DND-41 (cell line): ENCODE results near the gene FADS6.

Experiments
- ATAC-seq: fragments of 200-7000 bp; cut with Tn5 transposase; 3 replicates; pipeline ENCODE4 v1.9.1; 2021; ENCODE audit warnings: low read depth; ENCODE audit not compliant: insufficient read depth
- DNase-seq: peaks from one replicate; pipeline ENCODE4 v3.0.0-alpha.2; 2020
- H2AFZ ChIP-seq: 2 replicates; pipeline ENCODE4 v1.6.0; 2012; ENCODE audit warnings: low read depth, low read length
- H3K27ac ChIP-seq: 2 replicates; pipeline ENCODE4 v1.5.1; 2012; ENCODE audit warnings: low read length, inconsistent platforms
- H3K27me3 ChIP-seq: fragments of 200-600 bp; sonication (generic); 2 replicates; pipeline ENCODE4 v1.6.0; 2012; ENCODE audit warnings: low read length, mild to moderate bottlenecking, inconsistent platforms; ENCODE audit not compliant: insufficient read depth, poor library complexity
- H3K36me3 ChIP-seq: 2 replicates; pipeline ENCODE4 v1.5.1; 2012; ENCODE audit warnings: low read length, inconsistent platforms; ENCODE audit not compliant: insufficient read depth
- H3K4me1 ChIP-seq: 2 replicates; pipeline ENCODE4 v1.5.1; 2012; ENCODE audit warnings: mild to moderate bottlenecking, low read length; ENCODE audit not compliant: insufficient read depth
- H3K4me2 ChIP-seq: 2 replicates; pipeline ENCODE4 v1.6.0; 2012; ENCODE audit warnings: mild to moderate bottlenecking, moderate library complexity, low read length, inconsistent platforms; ENCODE audit not compliant: insufficient read depth
- H3K4me3 ChIP-seq, 2 experiments: fragments of 200-600 bp in 1 of 2; shearing (Covaris generic) in 1 of 2; 2 replicates each; pipeline ENCODE4 v1.5.1; 2012 to 2016; ENCODE audit warnings: inconsistent platforms in 2 of 2, low read length in 2 of 2, mild to moderate bottlenecking in 2 of 2, low read depth in 1 of 2, moderate library complexity in 1 of 2
- H3K79me2 ChIP-seq: 2 replicates; pipeline ENCODE4 v1.6.0; 2012; ENCODE audit warnings: low read length, inconsistent platforms; ENCODE audit not compliant: insufficient read depth
- H3K9ac ChIP-seq: 2 replicates; pipeline ENCODE4 v1.6.0; 2012; ENCODE audit warnings: low read depth, mild to moderate bottlenecking, inconsistent platforms, low read length, moderate library complexity
- H3K9me3 ChIP-seq: 2 replicates; pipeline ENCODE4 v1.5.1; 2012; ENCODE audit warnings: low read length, moderate library complexity, mild to moderate bottlenecking, inconsistent platforms; ENCODE audit not compliant: insufficient read depth, severe bottlenecking
- H4K20me1 ChIP-seq: 2 replicates; pipeline ENCODE4 v1.6.0; 2012; ENCODE audit warnings: low read length; ENCODE audit not compliant: insufficient read depth
- CTCF ChIP-seq: IDR thresholded peaks from 2 replicates; pipeline ENCODE4 v1.5.1; 2012; ENCODE audit warnings: borderline replicate concordance, low read length, moderate library complexity, mild to moderate bottlenecking; ENCODE audit not compliant: poor library complexity, severe bottlenecking; ENCODE audit errors: extremely low read depth
- EZH2 ChIP-seq: IDR thresholded peaks from 3 replicates; pipeline ENCODE4 v1.6.1; 2012; ENCODE audit warnings: borderline replicate concordance, low read depth, mild to moderate bottlenecking, moderate library complexity, low read length, inconsistent platforms; ENCODE audit not compliant: severe bottlenecking

FADS6 gene

DNA sequence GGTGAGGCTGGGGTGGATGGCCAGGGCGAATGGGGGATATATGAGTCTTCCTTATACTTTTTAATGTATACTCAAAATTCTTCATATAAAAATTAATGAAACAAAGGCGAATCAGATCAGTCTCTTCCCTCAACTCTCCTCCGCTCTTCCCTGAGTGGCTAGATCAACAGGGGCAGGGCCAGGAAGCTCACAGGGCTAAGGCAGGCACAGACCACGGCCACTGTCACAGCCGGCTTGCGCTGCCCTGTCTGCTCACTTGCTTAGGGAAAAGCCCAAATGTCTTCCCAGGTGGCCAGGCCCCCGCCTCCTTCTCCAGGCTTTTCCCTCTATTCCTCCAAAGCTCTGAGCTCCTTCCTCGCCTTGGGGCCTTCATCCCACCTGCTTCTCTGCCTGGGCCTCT is 39.8 kb downstream of the FADS6 start:
- DNase-seq, result no peak

GRCh38 chr17:74853048-74853397 is 40.4 kb downstream of the FADS6 start:
- no peaks in the 10 kb centered on the region for H3K36me3 ChIP-seq
- peak overlapping the region in 1 of 2 experiments; percentile 58; a peak in 3 of 4 replicates for H3K4me3 ChIP-seq
- H3K4me2 ChIP-seq, result peak overlapping the region; percentile 68
- H3K9me3 ChIP-seq, result no peaks in the 10 kb centered on the region
- peak overlapping the region; percentile 73 for H2AFZ ChIP-seq
- peaks cover 21% of the 10 kb centered on the region for H3K4me1 ChIP-seq
- no peaks in the 10 kb centered on the region for H3K79me2 ChIP-seq
- H3K27ac ChIP-seq, result no peak overlapping the region; the same call in 1 of the 2 replicates
- H4K20me1 ChIP-seq, result peaks cover 12% of the 10 kb centered on the region; the same call in 1 of the 2 replicates
- peaks cover 2% of the 10 kb centered on the region for H3K27me3 ChIP-seq
- no peak for TF ChIP-seq EZH2
- no peak for TF ChIP-seq CTCF
- DNase-seq (peak; percentile 38), ATAC-seq (peak; percentile 54)
- H3K9ac ChIP-seq, result peak overlapping the region; percentile 43

More for the DNA sequence above, 39.8 kb downstream of the FADS6 start:
- Histone ChIP-seq H3K27ac (no peak overlapping the region), H3K4me1 (peaks cover 21% of the 10 kb centered on the region), H3K79me2 (no peaks in the 10 kb centered on the region), H4K20me1 (peaks cover 12% of the 10 kb centered on the region; the same call in 1 of the 2 replicates), H3K36me3 (no peaks in the 10 kb centered on the region), H2AFZ (no peak overlapping the region), H3K9ac (peak overlapping the region; percentile 43; the same call in 1 of the 2 replicates), H3K9me3 (no peaks in the 10 kb centered on the region), H3K4me3 (peak overlapping the region in 1 of 2 experiments; percentile 58; a peak in 1 of 4 replicates), H3K4me2 (peak overlapping the region; percentile 68), H3K27me3 (peaks cover 2% of the 10 kb centered on the region)
- ATAC-seq, result no peak
- TF ChIP-seq EZH2, result no peak
- no peak for TF ChIP-seq CTCF

- Histone ChIP-seq H3K9me3 (no peaks in the 10 kb centered on the region), H3K4me2 (peak overlapping the region; percentile 68), H3K4me3 (peak overlapping the region in 1 of 2 experiments; percentile 58; a peak in 3 of 4 replicates), H2AFZ (peak overlapping the region; percentile 73), H3K27ac (no peak overlapping the region; the same call in 1 of the 2 replicates), H3K27me3 (peaks cover under 1% of the 10 kb centered on the region), H3K36me3 (no peaks in the 10 kb centered on the region), H3K9ac (peak overlapping the region; percentile 43), H3K79me2 (no peaks in the 10 kb centered on the region), H3K4me1 (peaks cover 21% of the 10 kb centered on the region), H4K20me1 (peaks cover 12% of the 10 kb centered on the region; the same call in 1 of the 2 replicates)
- ATAC-seq (peak; percentile 81), DNase-seq (peak; percentile 70)
- TF ChIP-seq EZH2, result no peak
- TF ChIP-seq CTCF, result no peak
Observed at GRCh38 chr17:74852237-74853047, 41.0 kb downstream of the FADS6 start.
